GM19043 (cell line): ENCODE results near the gene CTSE.
"Not testable (repeated sequence)": the region's sequence is repeated elsewhere in the genome, so short reads cannot be mapped to it uniquely, and the experiment has no call there.

ENCODE experiments used
- ATAC-seq: cut with Tn5 transposase; IDR thresholded peaks from one replicate; pipeline ENCODE4 v1.9.1; 2021; ENCODE audit warnings: low read depth; ENCODE audit not compliant: unreplicated experiment

Gene CTSE

GRCh38 chr1:206020393-206021007 lies 3.2 kb downstream of the CTSE start:
- no peak for ATAC-seq

- ATAC-seq = no peak
Observed at GRCh38 chr1:206015071-206015470, 8.6 kb downstream of the CTSE start.

- no peak for ATAC-seq
Observed at GRCh38 chr1:206014601-206015000, 9.1 kb downstream of the CTSE start.

GRCh38 chr1:206013026-206013795 lies 10.5 kb downstream of the CTSE start:
- ATAC-seq = no peak

- ATAC-seq = peak; percentile 96
Observed at GRCh38 chr1:206012086-206012859, 11.4 kb downstream of the CTSE start.

- no peak for ATAC-seq
Observed at GRCh38 chr1:206011057-206011456, 12.6 kb downstream of the CTSE start.

GRCh38 chr1:206010060-206010459 lies 13.6 kb downstream of the CTSE start:
- ATAC-seq = no peak

- no peak for ATAC-seq
Observed at GRCh38 chr1:206006946-206007345, 16.7 kb downstream of the CTSE start.

GRCh38 chr1:206005778-206006180 lies 17.9 kb downstream of the CTSE start:
- no peak for ATAC-seq

- ATAC-seq = no peak
Observed at GRCh38 chr1:206005234-206005633, 18.5 kb downstream of the CTSE start.

- no peak for ATAC-seq
Observed at GRCh38 chr1:206004826-206005225, 18.9 kb downstream of the CTSE start.

GRCh38 chr1:206003854-206004800 lies 19.6 kb downstream of the CTSE start:
- ATAC-seq = no peak

GRCh38 chr1:206002871-206003801 lies 20.6 kb downstream of the CTSE start, which contains the start of gene RAB7B:
Gene RAB7B, minus strand, starts transcription at chr1:206003395. Its CDS starts 9,260 bp downstream, at chr1:205994135.
- no peak for ATAC-seq

GRCh38 chr1:206002160-206002559 lies 21.5 kb downstream of the CTSE start:
- ATAC-seq = no peak

GRCh38 chr1:206001476-206001888 lies 22.2 kb downstream of the CTSE start:
- ATAC-seq = no peak

GRCh38 chr1:206000641-206001339 lies 22.9 kb downstream of the CTSE start:
- no peak for ATAC-seq

GRCh38 chr1:205998457-205999241 lies 25.0 kb downstream of the CTSE start:
- no peak for ATAC-seq

GRCh38 chr1:205996641-205997040 lies 27.1 kb downstream of the CTSE start:
- ATAC-seq = not testable (repeated sequence)
